ENCODE results near the gene DNAAF5. TPM values are rescaled to one million over a fixed set of nuclear protein-coding genes. Genes with fewer than 3 reads are reported as not detected.
"Not testable (repeated sequence)": the region's sequence is repeated elsewhere in the genome, so short reads cannot be mapped to it uniquely, and the experiment has no call there.

The DNAAF5 gene
- total RNA-seq, 1 donor from 2014 or later: 50.2 TPM

DNA sequence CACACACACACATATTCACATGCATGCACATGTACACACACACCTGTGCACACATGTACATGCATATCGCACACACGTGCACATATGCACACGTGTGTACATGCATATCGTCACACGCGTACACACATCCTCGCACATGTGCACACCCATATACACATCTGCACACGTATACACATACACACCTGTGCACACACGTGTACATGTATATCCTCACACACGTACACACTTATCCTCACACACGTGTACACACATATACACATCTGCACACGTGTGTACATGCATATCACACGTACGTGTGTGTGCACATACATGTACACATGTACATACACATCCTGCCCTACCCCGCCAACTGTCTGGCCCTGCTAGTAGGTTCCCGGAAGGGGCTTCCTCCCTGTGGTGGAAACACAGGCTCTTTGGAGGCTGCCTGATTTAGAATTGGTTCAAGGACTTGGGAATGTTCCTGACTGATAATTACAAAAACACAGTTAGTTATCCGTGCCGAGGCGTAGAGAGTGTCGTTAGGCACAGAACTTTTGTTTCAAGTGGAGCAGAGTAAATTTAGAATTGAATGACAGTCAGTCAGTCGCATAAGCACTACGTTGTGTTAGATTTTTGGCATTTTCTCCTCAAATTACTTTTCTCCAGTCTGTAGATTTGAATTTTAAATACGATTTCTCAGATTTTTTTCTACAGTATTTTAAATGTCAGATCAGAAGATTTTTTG, 19.1 kb downstream of the DNAAF5 start:
- no peak for DNase-seq (ENCODE audit: extremely low read depth, low read depth, low spot score)

DNA sequence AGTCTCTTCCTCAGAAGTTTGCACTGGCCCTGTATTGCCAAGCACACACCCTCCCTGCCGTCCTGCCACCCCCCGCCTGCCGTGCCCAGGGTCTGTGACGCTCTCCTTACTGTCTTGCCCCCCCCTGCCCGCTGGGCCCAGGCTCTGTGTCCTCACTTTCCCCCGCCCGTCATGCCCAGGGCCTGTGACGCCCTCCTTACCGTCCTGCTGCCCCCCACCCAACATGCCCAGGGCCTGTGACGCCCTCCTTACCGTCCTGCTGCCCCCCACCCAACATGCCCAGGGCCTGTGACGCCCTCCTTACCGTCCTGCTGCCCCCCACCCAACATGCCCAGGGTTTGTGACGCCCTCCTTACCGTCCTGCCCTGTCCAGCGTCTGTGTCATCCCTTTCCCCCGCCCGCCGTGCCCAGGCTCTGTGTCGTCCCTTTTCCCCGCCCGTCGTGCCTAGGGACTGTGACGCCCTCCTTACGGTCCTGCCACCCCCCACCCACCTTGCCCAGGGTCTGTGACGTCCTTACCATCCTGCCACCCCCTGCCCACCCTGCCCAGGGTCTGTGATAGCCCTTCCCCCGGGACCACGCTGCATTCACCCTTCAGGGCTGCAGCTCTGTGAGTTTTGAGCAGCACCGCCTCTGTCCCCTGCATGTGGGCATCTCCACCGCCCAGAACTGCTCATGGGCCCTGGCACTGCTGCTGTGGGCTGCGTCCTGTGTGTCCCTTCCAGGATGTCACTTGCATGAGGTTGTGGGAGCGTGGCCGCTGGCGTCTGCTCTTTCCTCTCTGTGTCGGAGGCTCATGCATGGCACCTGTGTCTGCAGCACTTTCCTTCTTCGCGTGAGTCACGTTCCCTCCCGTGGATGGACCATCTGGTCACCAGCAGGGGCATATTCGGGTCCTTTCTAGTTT, 19.9 kb downstream of the DNAAF5 start:
- no peak for DNase-seq (ENCODE audit: extremely low read depth, low read depth, low spot score)

DNA sequence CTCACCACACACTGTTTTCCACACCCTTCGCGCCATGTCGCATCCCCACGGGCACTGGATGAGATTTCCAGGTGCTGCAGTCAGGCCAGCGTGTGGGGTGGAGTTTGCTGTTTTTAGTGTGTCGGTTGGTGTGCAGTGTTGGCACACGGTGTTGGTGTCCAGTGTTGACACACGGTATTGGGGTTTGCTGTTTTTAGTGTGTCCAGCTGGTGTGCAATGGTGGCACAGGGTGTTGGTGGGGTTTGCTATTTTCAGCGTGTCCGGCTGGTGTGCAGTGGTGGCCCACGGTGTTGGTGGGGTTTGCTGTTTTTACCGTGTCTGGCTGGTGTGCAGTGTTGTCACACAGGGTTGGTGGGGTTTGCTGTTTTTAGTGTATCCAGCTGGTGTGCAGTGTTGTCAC, 20.7 kb downstream of the DNAAF5 start:
- DNase-seq (ENCODE audit: extremely low read depth, low read depth, low spot score): no peak

DNA sequence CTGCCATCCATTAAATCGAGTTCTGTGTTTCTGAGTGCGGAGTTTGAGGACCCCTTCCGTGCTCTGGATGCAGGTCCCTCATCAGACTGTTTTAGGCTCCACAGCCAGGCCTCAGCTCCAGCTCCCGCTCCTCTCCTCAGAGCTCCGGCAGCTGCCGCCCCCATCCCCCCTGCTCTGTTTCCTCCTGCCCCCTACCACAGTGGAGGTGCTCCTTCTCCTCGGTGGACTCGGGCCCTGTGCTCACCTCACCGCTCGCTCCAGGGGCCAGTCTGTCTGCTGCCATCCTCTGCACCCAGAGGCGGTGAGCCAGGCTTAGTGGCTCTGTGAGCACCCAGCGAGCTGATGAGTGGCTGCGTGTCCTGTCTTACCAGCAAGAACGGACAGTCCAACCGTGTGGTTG, 21.9 kb downstream of the DNAAF5 start:
- DNase-seq (ENCODE audit: extremely low read depth, low read depth, low spot score): no peak

DNA sequence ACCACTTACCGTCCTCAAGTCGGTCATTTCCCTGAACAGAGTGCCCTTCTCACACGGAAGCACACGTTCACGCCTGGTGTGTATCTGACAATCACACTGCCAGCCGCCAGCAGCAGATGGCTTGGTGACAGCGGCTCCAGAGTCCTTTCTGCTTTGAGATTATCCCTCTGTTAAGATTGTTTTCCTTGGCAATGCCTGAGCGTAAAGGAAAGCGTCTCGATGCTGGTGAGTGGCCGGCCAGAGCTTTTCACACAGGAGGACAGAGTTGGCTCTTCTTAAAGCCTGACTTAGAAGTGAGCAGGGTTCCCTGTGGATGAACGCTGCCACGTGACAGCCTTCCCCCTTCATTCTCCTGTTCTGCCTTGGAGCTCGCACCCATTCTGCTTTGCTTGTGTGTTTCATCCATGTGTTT, 22.6 kb downstream of the DNAAF5 start:
- DNase-seq (ENCODE audit: extremely low read depth, low read depth, low spot score): no peak

DNA sequence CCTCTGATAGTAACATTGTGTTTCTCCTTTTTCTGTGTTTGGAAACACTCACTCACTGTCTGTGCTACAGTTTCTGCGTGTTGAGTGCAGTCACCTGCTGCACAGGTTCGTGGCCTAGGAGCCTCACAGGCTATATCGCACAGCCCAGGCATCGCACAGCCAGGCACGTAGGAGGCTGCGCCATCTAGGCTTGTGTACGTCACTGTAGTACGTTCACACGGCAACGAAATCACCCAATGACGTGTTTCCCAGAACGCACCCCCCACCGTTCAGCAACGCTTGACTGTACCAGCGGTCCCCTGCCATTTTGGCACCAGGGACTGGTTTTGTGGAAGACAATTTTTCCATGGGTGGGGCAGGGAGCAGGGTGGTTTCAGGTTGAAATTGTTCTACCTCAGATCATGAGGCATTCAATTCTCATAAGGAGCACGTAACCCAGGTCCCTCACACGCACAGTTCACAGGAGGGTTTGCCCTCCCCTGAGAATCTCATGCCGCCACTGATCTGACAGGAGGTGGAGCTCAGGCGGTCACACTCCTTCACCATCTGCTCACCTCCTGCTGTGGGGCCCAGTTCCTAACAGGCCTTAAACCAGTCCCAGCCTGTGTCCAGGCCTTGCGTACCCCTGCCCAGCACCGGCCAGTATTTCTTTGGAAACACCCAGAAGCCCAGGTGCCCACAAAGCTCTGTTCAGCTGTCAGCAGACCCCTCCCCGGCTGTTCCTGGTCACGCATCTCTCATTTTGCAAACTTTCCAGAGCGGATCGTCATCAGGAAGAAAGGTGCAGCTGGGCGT, 23.8 kb downstream of the DNAAF5 start:
- DNase-seq (ENCODE audit: extremely low read depth, low read depth, low spot score): no peak

DNA sequence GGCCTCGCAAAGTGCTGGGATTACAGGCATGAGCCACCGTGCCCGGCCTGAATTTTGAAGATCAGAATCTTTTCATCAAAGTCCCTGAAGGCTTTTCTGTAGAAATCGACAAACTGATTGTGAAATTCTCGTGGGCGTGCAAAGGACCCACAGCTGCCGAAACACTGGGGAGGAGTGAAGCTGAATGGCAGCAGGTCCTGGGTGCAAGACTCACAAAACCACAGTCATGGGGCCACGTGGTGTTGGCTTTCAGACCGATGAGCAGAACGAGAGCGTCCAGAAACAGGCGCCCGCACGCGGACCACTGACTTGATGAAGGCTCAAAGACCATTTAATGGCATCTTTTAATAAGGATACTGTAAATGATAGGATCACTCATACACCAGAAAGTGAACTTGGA, 25.3 kb downstream of the DNAAF5 start:
- no peak for DNase-seq (ENCODE audit: extremely low read depth, low read depth, low spot score)

DNA sequence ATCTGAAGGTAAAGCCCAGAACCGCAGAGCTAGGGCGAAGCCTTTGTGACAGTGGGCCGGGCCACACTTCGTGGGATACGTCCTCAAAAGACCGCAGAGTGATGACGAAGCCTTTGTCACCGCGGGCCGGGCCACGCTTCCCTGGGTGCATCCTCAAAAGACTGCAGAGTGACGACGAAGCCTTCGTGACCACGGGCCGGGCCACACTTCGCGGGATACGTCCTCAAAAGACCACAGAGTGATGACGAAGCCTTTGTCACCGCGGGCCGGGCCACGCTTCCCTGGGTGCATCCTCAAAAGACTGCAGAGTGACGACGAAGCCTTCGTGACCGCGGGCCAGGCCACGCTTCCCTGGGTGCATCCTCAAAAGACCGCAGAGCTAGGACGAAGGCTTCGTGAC, 25.8 kb downstream of the DNAAF5 start:
- DNase-seq (ENCODE audit: extremely low read depth, low read depth, low spot score): not testable (repeated sequence)

DNA sequence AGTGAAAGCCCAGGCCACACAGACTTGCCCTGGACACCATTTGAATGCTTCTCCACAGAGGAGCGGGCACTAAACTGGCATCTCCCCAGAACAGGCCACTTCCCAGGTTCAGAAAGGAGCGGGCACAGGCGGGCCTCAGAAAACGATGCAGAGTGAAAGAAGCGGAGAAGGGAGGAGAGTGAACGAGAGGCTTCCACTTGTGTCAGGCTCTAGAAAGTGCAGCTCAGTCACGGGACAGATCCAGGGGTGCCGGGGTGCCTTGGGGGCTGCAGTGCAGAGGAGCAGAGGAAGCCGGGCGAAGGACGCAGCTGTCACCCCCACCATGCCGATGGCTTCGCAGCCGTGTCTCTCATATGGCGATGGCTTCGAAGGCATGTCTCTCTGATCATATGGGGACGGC, 26.7 kb downstream of the DNAAF5 start:
- DNase-seq (ENCODE audit: extremely low read depth, low read depth, low spot score): no peak

DNA sequence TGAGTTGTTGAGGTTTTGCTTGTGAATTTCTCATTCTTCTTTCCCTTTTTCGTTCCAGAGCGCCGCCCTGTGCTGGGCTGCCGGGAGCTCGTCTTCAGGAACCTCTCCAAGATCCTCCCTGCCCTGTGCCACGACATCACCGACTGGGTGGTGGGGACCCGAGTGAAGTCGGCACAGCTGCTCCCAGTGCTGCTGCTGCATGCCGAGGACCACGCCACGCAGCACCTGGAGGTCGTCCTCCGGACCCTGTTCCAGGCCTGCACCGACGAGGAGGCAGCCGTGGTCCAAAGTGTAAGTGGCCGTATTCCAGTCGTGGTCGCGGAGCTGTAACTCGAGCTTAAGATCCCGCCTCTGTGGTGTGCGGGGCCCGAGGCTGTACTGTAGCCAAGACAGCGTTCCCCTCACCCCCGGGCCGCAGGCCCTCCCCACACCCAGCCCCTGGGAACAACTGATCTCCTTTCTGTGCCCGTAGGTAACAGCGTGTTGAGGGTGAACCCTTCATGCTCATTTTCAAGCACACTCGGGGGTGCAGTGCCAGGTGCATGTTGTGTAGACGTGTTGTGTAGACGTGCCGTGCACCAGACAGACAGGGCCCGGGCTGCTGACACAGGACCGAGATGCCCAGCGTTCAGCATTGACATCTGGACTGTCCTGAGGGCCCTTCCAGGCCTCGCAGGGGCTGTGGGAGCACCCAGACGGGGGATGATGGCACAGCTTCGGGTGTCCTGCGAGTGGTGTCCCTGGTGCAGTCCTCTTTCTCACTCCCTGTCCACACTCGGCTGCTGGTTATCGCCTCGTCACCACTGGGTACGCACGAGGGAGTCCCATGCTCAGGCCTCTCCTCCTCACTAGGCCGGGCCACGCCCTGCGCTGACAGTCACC, 28.3 kb downstream of the DNAAF5 start:
- DNase-seq (ENCODE audit: extremely low read depth, low read depth, low spot score): no peak

DNA sequence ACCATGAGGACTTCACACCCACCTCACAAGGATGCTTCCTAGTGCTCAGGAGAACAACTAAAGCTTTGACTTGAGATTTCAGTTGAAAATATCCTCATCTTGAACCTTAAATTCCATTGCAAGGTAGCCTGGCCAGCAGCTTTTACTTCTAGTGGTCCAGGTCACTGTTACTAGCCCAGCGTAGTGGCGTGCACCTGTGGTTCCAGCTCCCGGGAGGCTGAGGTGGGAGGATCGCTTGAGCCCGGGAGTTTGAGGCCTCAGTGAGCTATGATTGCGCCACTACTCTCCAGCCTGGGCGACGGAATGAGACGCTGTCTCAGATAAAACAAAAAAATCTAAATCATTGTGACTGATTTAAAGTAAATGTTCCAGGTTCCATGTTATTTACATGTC, 28.9 kb downstream of the DNAAF5 start:
- DNase-seq (ENCODE audit: extremely low read depth, low read depth, low spot score): no peak

DNA sequence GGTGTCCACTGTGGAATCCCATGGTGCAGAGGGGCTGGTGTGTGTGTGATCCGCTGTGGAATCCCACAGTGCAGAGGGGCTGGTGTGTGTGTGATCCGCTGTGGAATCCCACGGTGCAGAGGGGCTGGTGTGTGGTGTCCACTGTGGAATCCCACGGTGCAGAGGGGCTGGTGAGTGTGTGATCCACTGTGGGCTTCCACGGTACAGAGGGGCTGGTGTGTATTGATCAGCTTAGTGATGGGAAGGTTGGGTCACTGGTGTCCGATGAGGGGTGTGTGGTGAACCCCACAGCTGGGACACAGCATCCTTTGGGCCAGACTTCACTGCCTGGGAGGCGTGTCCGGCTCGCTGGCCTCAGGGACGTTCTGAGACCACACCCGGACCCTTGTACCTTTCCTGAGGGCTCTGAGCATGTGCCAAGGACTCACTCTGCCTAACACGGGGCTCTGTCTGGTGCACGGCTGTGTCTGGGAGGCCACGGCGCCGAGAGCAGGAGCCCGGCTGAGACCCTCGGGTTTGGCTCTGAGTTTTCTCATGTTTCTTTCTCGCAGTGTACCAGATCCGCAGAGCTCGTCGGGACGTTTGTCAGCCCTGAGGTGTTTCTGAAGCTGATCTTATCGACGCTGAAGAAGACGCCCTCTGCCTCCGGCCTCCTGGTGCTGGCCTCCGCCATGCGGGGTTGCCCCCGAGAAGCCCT, 29.9 kb downstream of the DNAAF5 start:
- no peak for DNase-seq (ENCODE audit: extremely low read depth, low read depth, low spot score)

DNA sequence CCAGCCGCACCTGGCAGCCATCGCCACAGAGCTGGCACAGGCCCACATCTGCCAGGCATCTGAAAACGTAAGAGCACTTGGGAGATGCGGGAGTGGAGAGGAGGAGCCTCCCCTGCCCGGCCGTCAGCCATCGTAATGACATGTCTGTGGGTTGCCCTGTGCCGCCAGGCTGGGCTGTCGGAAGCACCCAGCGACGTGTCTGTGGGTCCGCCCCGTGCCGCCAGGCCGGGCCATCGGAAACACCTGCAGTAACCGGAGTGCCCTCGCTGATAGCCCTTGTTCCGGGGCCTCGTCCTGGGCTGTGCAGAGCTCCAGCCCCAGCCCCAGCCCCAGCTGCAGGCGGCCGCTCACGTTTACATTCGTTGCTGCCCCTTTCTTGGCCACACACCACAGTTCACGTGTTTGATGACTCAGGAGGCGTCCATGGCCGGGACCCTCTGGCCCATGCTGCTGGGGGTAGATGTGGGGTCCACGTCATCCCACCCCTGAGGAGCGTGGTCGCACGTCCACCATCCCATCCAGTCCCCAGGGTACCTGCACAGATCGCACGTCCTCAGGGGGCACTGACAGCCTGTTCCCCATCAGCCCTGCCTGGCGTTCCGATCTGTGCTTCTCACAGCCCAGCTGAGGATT, 30.5 kb downstream of the DNAAF5 start:
- DNase-seq (ENCODE audit: extremely low read depth, low read depth, low spot score): no peak

DNA sequence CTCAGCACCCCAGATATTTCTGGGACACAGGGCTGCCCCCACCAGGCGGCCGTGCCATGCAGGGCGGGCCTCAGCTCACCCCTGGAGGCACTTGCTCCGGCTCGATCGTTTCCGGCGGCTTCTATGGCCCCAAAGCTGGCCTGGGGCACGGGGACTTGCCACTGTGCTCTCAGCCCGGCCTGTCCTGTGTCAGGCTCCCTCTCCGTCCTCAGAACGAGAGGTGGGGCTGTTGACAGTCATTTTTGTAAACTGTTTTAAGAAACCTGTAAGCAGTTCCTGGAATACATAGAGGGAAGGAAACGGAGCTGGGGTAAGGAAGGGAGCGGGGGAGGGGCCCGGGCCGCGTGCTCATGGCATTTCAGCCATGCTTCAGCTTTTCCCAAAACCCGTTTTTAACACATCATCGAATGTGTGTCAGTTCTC, 31.3 kb downstream of the DNAAF5 start:
- DNase-seq (ENCODE audit: extremely low read depth, low read depth, low spot score): no peak

DNA sequence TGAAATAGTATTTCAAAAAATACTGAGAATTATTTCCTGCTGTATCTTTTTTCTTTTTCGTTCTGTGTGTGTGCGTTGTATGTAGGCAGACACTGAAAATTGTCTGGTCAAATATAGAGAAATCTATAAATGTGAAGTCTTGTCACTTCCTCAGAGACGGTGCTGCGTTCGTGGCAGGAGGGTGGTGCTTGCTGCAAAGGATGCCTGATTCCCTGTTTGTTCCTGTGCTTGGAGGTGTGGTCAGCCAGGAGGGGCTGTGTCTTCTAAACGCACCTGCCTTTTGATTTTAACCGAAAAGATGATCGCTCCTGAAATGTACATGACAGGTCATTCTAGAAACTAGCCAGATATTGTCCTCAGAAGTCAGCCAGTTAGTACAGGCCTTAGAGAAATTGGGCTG, 33.1 kb downstream of the DNAAF5 start:
- no peak for DNase-seq (ENCODE audit: extremely low read depth, low read depth, low spot score)

DNA sequence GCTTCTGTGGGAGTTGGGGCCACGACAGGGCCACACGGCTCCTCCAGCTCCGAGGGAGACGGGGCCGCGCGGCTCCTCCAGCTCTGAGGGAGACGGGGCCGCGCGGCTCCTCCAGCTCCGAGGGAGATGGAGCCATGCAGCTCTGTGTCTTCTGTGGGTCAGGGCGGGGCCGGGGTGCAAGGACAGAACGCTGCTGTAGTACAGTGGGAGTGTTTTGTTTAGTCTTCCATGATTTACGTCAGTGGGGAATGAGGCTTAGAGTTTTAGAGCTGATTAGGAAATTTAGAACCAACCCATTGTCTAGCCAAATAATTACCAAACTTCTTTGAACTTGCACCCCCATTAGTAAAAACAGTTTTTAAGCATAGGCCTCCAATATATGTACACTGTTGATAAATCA, 33.5 kb downstream of the DNAAF5 start:
- no peak for DNase-seq (ENCODE audit: extremely low read depth, low read depth, low spot score)

DNA sequence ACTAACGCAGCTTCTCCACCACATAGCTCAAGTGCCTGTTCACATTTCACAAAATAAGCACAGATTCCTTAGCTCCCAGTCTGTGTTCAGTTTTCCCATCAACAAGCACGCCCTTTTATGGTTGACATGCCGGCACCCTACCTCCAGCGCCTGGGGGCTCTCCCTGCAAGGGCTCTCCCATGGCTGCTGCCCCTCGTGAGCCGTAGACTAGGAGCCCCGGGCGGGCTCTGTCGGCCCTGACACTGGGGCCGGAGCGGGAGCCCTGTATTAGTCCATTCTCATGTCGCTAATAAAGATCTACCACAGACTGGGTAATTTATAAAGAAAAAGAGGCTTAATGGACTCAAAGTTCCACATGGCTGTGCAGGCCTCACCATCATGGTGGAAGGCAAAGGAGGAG, 34.6 kb downstream of the DNAAF5 start:
- no peak for DNase-seq (ENCODE audit: extremely low read depth, low read depth, low spot score)

DNA sequence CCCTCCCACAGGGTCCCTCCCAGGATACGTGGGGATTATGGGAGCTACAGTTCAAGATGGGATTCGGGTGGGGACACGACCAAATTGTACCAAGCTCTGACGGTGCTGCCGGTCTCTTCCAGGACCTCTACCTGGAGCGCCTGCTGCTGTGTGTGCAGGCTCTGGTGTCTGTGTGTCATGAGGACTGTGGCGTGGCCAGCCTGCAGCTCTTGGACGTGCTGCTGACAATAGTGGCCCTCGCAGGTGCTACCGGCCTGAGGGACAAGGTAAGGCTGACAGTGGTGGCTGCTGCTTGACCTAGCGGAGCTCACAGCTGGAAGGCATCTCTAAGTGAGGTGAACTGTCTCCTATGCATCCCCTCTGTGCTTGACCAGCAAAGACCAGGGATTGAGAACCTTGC, 35.1 kb downstream of the DNAAF5 start:
- DNase-seq (ENCODE audit: extremely low read depth, low read depth, low spot score): no peak

DNA sequence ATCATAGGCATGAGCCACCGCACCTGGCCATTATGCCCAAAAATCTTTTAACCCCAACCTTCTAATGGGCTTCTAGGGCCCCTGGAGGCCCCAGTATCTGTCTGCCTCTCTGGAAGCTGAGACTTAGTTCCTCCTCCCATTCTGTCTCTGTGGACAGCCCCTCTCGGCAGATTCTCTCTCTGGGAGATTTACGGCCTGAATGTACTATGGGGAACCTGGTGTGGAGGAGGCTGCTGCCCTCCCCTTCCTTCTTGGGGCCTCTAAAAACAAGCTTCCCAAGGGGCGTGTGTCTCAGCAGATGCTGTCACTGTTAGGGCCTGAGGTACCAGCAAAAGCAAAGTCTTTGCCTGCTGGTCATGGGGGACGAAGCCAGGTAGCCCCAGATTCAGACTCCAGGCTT, 36.4 kb downstream of the DNAAF5 start:
- DNase-seq (ENCODE audit: extremely low read depth, low read depth, low spot score): no peak

Measured in glomerular endothelial cell (primary cell).